A673 (cell line): ENCODE data around the gene SAMD15. TPM values are rescaled to one million over a fixed set of nuclear protein-coding genes. Genes with fewer than 3 reads are reported as not detected.

ENCODE experiments used
- BruUV-seq: library from RNA; stranded (reverse); fragments of 400-500 nt; replicated peaks from 2 replicates; lab custom pipeline; 2021; lab: Mats Ljungman, UMichigan
- CTCF ChIA-PET: fragments of 300-600 bp; sonication (Branson Sonifier 250); formaldehyde crosslinking; loops from one replicate; lab custom pipeline; 2022; ENCODE audit warnings: antibody characterized with exemption; lab: Charles Lee
- POLR2A ChIA-PET: fragments of 300-600 bp; sonication (Branson Sonifier 250); formaldehyde crosslinking; loops from one replicate; lab custom pipeline; 2022; ENCODE audit warnings: antibody characterized with exemption; ENCODE audit not compliant: low non-redundant PET; lab: Charles Lee
- DNase-seq: peaks from one replicate; pipeline ENCODE4 v3.0.0-alpha.2; 2015; ENCODE audit warnings: low spot score
- H3K27ac ChIP-seq: fragments of 200-600 bp; sonication (generic); 2 replicates; pipeline ENCODE4 v1.5.1; 2016; ENCODE audit warnings: mixed run types, low read depth, mild to moderate bottlenecking, mixed read lengths, antibody characterized with exemption, low read length; ENCODE audit not compliant: poor library complexity, severe bottlenecking
- H3K27me3 ChIP-seq: fragments of 200-600 bp; sonication (generic); replicated peaks from 2 replicates; pipeline ENCODE4 v1.6.1; 2017; ENCODE audit warnings: mixed run types, low read depth, mild to moderate bottlenecking, mixed read lengths, antibody characterized with exemption, low read length; ENCODE audit not compliant: insufficient read depth, poor library complexity
- H3K36me3 ChIP-seq: fragments of 200-600 bp; sonication (generic); 2 replicates; pipeline ENCODE4 v1.6.1; 2016; ENCODE audit warnings: mixed run types, mild to moderate bottlenecking, mixed read lengths, antibody characterized with exemption, low read length; ENCODE audit not compliant: insufficient read depth, poor library complexity, severe bottlenecking
- H3K4me1 ChIP-seq: fragments of 200-600 bp; sonication (generic); 2 replicates; pipeline ENCODE4 v1.6.1; 2017; ENCODE audit warnings: mixed run types, mild to moderate bottlenecking, mixed read lengths, antibody characterized with exemption, low read length; ENCODE audit not compliant: insufficient read depth, poor library complexity, severe bottlenecking
- H3K4me3 ChIP-seq: fragments of 200-600 bp; sonication (generic); 2 replicates; pipeline ENCODE4 v1.5.1; 2016; ENCODE audit warnings: low read depth, mixed run types, mild to moderate bottlenecking, mixed read lengths, low read length; ENCODE audit not compliant: poor library complexity, severe bottlenecking
- H3K9me3 ChIP-seq: fragments of 200-600 bp; sonication (generic); 2 replicates; pipeline ENCODE4 v1.6.1; 2016; ENCODE audit warnings: mixed run types, low read depth, mild to moderate bottlenecking, mixed read lengths, antibody characterized with exemption, low read length; ENCODE audit not compliant: poor library complexity, severe bottlenecking
- CTCF ChIP-seq: fragments of 300-800, 200-600 bp; sonication (generic); conservative IDR thresholded peaks from 2 replicates; pipeline ENCODE4 v1.5.1; 2017; ENCODE audit warnings: low read depth, mild to moderate bottlenecking, antibody characterized with exemption, low read length, moderate library complexity, mixed read lengths
- EZH2 ChIP-seq: fragments of 200-600 bp; sonication (generic); IDR thresholded peaks from 2 replicates; pipeline ENCODE4 v1.6.1; 2017; ENCODE audit warnings: borderline replicate concordance, low read depth, mild to moderate bottlenecking, mixed read lengths, antibody characterized with exemption, low read length; ENCODE audit not compliant: poor library complexity, severe bottlenecking
- intact Hi-C: fragments of 100-400 bp; cut with micrococcal nuclease; formaldehyde crosslinking; loops from one replicate; pipeline ENCODE4 v1.10.0; 2022; ENCODE audit not compliant: unreplicated experiment
- total RNA-seq: library from RNA; stranded (reverse); gene quantifications from 2 replicates; pipeline ENCODE4 v1.2.3, GENCODE V29; 2021

The SAMD15 gene
- total RNA-seq, 1 experiment from 2014 or later: 2.4 TPM

DNA sequence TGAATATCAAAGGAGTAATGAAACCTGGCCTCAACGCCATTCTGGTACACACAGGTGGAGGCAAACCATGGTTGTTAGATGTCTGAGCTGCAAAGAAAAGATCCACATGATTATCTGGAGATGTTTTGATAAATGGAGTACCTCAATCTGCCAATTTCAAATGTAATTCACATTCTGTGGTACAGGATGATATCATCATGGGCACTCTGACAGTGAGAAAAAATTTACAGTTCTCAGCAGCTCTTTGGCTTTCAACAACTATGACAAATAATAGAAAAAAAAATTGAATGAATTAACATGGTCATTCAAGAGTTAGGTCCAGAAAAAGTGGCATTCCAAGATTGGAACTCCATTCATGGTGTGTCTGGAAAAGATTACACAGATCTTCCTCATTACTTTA, 17.6 kb upstream of the SAMD15 start:
- BruUV-seq: no TSS peak
- no peak for TF ChIP-seq EZH2
- TF ChIP-seq CTCF: no peak
- H3K27ac ChIP-seq: no peak overlapping the region
- no peak for DNase-seq
- ChIA-PET POLR2A (no interaction called here), CTCF (no interaction called here)
- no peaks in the 10 kb centered on the region for H3K4me1 ChIP-seq
- H3K27me3 ChIP-seq: no peaks in the 10 kb centered on the region
- H3K9me3 ChIP-seq: no peaks in the 10 kb centered on the region
- H3K4me3 ChIP-seq: no peak overlapping the region
- intact Hi-C loops: no loop called here
- no peaks in the 10 kb centered on the region for H3K36me3 ChIP-seq

GRCh38 chr14:77364146-77364545, 13.0 kb upstream of the SAMD15 start:
- intact Hi-C loops: no loop called here
- ChIA-PET POLR2A (no interaction called here), CTCF (no interaction called here)
- no peaks in the 10 kb centered on the region for H3K9me3 ChIP-seq
- no peak overlapping the region for H3K27ac ChIP-seq
- H3K36me3 ChIP-seq: no peaks in the 10 kb centered on the region
- no peak for DNase-seq
- TF ChIP-seq EZH2 (no peak), CTCF (no peak)
- BruUV-seq: no TSS peak
- no peak overlapping the region for H3K4me3 ChIP-seq
- no peaks in the 10 kb centered on the region for H3K4me1 ChIP-seq
- H3K27me3 ChIP-seq: no peaks in the 10 kb centered on the region

GRCh38 chr14:77369285-77369684, 7.9 kb upstream of the SAMD15 start:
- Histone ChIP-seq H3K4me3 (no peak overlapping the region), H3K27ac (no peak overlapping the region), H3K36me3 (no peaks in the 10 kb centered on the region), H3K4me1 (peaks cover 12% of the 10 kb centered on the region), H3K27me3 (no peaks in the 10 kb centered on the region), H3K9me3 (no peaks in the 10 kb centered on the region)
- ChIA-PET POLR2A (no interaction called here), CTCF (no interaction called here)
- intact Hi-C loops: no loop called here
- no peak for TF ChIP-seq EZH2
- no peak for TF ChIP-seq CTCF
- DNase-seq: no peak
- BruUV-seq: no TSS peak
